LHCN-M2 (cell line): Measurements from ENCODE around the gene TMEM258. TPM values are rescaled to one million over a fixed set of nuclear protein-coding genes. Genes with fewer than 3 reads are reported as not detected.
A peak's percentile ranks its signal among the peaks of the same experiment; 100 is the strongest.

Source experiments
- DNase-seq: peaks from one replicate; pipeline ENCODE4 v3.0.0-alpha.2; 2012; ENCODE audit warnings: low read depth
- polyA plus RNA-seq: library from polyadenylated mRNA; unstranded; fragments of >200 nt; gene quantifications from one replicate; pipeline ENCODE4 v1.2.1, GENCODE V29; 2012; ENCODE audit warnings: missing spikeins
- total RNA-seq: library from RNA; depleted of rRNA; stranded (reverse); fragments of >200 nt; gene quantifications from 2 replicates; pipeline ENCODE4 v1.2.3, GENCODE V29; 2014; rRNA removed

Gene TMEM258
- total RNA-seq: 46.0 and 58.6 TPM in 2 replicates
- polyA plus RNA-seq: 397 TPM

- peak; percentile 90 for DNase-seq
Observed at GRCh38 chr11:61792310-61793082, at the start of gene TMEM258, which contains the start of gene FEN1. Gene TMEM258, minus strand, starts transcription at chr11:61792599. Its CDS starts 41 bp downstream, at chr11:61792558. Gene FEN1, plus strand, starts transcription at chr11:61792911. Its CDS starts 2,451 bp downstream, at chr11:61795362.

GRCh38 chr11:61841636-61842527, 49.5 kb upstream of the TMEM258 start:
- DNase-seq: no peak

GRCh38 chr11:61840371-61840770, 48.0 kb upstream of the TMEM258 start:
- DNase-seq: no peak

- no peak for DNase-seq
Observed at GRCh38 chr11:61839742-61840141, 47.3 kb upstream of the TMEM258 start.

GRCh38 chr11:61838921-61839320, 46.5 kb upstream of the TMEM258 start:
- no peak for DNase-seq

GRCh38 chr11:61838501-61838900, 46.1 kb upstream of the TMEM258 start:
- DNase-seq: no peak

- no peak for DNase-seq
Observed at GRCh38 chr11:61837411-61838005, 45.1 kb upstream of the TMEM258 start.

- no peak for DNase-seq
Observed at GRCh38 chr11:61836193-61836592, 43.8 kb upstream of the TMEM258 start.

GRCh38 chr11:61834278-61835048, 42.1 kb upstream of the TMEM258 start:
- DNase-seq: peak; percentile 54

- no peak for DNase-seq
Observed at GRCh38 chr11:61833926-61834277, 41.5 kb upstream of the TMEM258 start.

GRCh38 chr11:61833471-61833870, 41.1 kb upstream of the TMEM258 start:
- DNase-seq: no peak

- DNase-seq: no peak
Observed at GRCh38 chr11:61832754-61833153, 40.4 kb upstream of the TMEM258 start.

GRCh38 chr11:61832207-61832606, 39.8 kb upstream of the TMEM258 start:
- no peak for DNase-seq

- no peak for DNase-seq
Observed at GRCh38 chr11:61830237-61831105, 38.1 kb upstream of the TMEM258 start.

- DNase-seq: no peak
Observed at GRCh38 chr11:61829806-61830205, 37.4 kb upstream of the TMEM258 start.

GRCh38 chr11:61828629-61829407, 36.4 kb upstream of the TMEM258 start:
- no peak for DNase-seq

GRCh38 chr11:61828379-61828628, 35.9 kb upstream of the TMEM258 start:
- no peak for DNase-seq

- peak; percentile 71 for DNase-seq
Observed at GRCh38 chr11:61827571-61828378, 35.4 kb upstream of the TMEM258 start, which contains the start of gene FADS2. Gene FADS2, plus strand, starts transcription at chr11:61828300. Its CDS starts 91 bp downstream, at chr11:61828391.
